ENCODE results near the gene WDTC1.
A peak's percentile ranks its signal among the peaks of the same experiment; 100 is the strongest.
"Not testable (repeated sequence)": the region's sequence is repeated elsewhere in the genome, so short reads cannot be mapped to it uniquely, and the experiment has no call there.

The WDTC1 gene

GRCh38 chr1:27234049-27234882 lies at the start of gene WDTC1:
WDTC1 (plus strand) TSS chr1:27234632; CDS start chr1:27261055, 26,423 bp downstream.
- peak within 1 kb of the TSS in 20 of 21 experiments; percentile 71 to 96 (median 89) for H3K27ac ChIP-seq
- H3K4me3 ChIP-seq: peak within 1 kb of the TSS; percentile 65 to 98 (median 89)

- H3K4me3 ChIP-seq, H3K27ac ChIP-seq: not testable (repeated sequence)
Measured at GRCh38 chr1:27184665-27185064, 49.8 kb upstream of the WDTC1 start.

- peak overlapping the region in 6 of 21 experiments; percentile 15 to 53 (median 24) for H3K27ac ChIP-seq
- no peak overlapping the region for H3K4me3 ChIP-seq
Measured at GRCh38 chr1:27192039-27192529, 42.3 kb upstream of the WDTC1 start.

- no peak overlapping the region for H3K4me3 ChIP-seq
- H3K27ac ChIP-seq: peak overlapping the region in 2 of 21 experiments; percentile 1 to 49
Measured at GRCh38 chr1:27193194-27193593, 41.2 kb upstream of the WDTC1 start.

- Histone ChIP-seq H3K4me3 (no peak overlapping the region), H3K27ac (no peak overlapping the region)
Measured at GRCh38 chr1:27201295-27201694, 33.1 kb upstream of the WDTC1 start.

- Histone ChIP-seq H3K4me3 (no peak overlapping the region), H3K27ac (no peak overlapping the region)
Measured at GRCh38 chr1:27203946-27204345, 30.5 kb upstream of the WDTC1 start.

GRCh38 chr1:27207238-27207637 lies 27.2 kb upstream of the WDTC1 start:
- not testable (repeated sequence) for H3K4me3 ChIP-seq, H3K27ac ChIP-seq

GRCh38 chr1:27208143-27208850 lies 26.1 kb upstream of the WDTC1 start:
- not testable (repeated sequence) for H3K4me3 ChIP-seq, H3K27ac ChIP-seq

- no peak overlapping the region for H3K27ac ChIP-seq
- H3K4me3 ChIP-seq: no peak overlapping the region
Measured at GRCh38 chr1:27216466-27216865, 18.0 kb upstream of the WDTC1 start.

- Histone ChIP-seq H3K27ac (no peak overlapping the region), H3K4me3 (no peak overlapping the region)
Measured at GRCh38 chr1:27217401-27217800, 17.0 kb upstream of the WDTC1 start.

GRCh38 chr1:27218736-27219135 lies 15.7 kb upstream of the WDTC1 start:
- no peak overlapping the region for H3K4me3 ChIP-seq

GRCh38 chr1:27220096-27220495 lies 14.3 kb upstream of the WDTC1 start:
- no peak overlapping the region for H3K4me3 ChIP-seq
- no peak overlapping the region for H3K27ac ChIP-seq

More at GRCh38 chr1:27218736-27219135, 15.7 kb upstream of the WDTC1 start:
- H3K27ac ChIP-seq: no peak overlapping the region

- not testable (repeated sequence) for H3K27ac ChIP-seq, H3K4me3 ChIP-seq
Measured at GRCh38 chr1:27220702-27221497, 13.5 kb upstream of the WDTC1 start.

- no peak overlapping the region for H3K4me3 ChIP-seq
- no peak overlapping the region for H3K27ac ChIP-seq
Measured at GRCh38 chr1:27225621-27226020, 8.8 kb upstream of the WDTC1 start.

- H3K4me3 ChIP-seq: no peak overlapping the region
- no peak overlapping the region for H3K27ac ChIP-seq
Measured at GRCh38 chr1:27227765-27228164, 6.7 kb upstream of the WDTC1 start.

GRCh38 chr1:27233667-27234048 lies 774 bp upstream of the WDTC1 start:
- H3K4me3 ChIP-seq: peak overlapping the region in 5 of 7 experiments; percentile 65 to 98 (median 97)

GRCh38 chr1:27235827-27236226 lies 1.4 kb downstream of the WDTC1 start:
- Histone ChIP-seq H3K4me3 (peak overlapping the region; percentile 65 to 98 (median 89)), H3K27ac (peak overlapping the region in 17 of 21 experiments; percentile 60 to 96 (median 89))

More at GRCh38 chr1:27233667-27234048, 774 bp upstream of the WDTC1 start:
- peak overlapping the region in 16 of 21 experiments; percentile 30 to 94 (median 58) for H3K27ac ChIP-seq

- no peak overlapping the region for H3K4me3 ChIP-seq
Measured at GRCh38 chr1:27237112-27237511, 2.7 kb downstream of the WDTC1 start.

GRCh38 chr1:27238032-27238431 lies 3.6 kb downstream of the WDTC1 start:
- Histone ChIP-seq H3K27ac (no peak overlapping the region), H3K4me3 (no peak overlapping the region)

More at GRCh38 chr1:27237112-27237511, 2.7 kb downstream of the WDTC1 start:
- no peak overlapping the region for H3K27ac ChIP-seq

GRCh38 chr1:27241677-27242076 lies 7.2 kb downstream of the WDTC1 start:
- H3K4me3 ChIP-seq: no peak overlapping the region
- H3K27ac ChIP-seq: no peak overlapping the region

All from skin epidermis (tissue), 12 donors.